Right ventricle myocardium superior (tissue), 1 donor: ENCODE data around the gene FLT3LG. TPM values are rescaled to one million over a fixed set of nuclear protein-coding genes. Genes with fewer than 3 reads are reported as not detected.
"Not testable (repeated sequence)": the region's sequence is repeated elsewhere in the genome, so short reads cannot be mapped to it uniquely, and the experiment has no call there.

Source experiments
- ATAC-seq: fragments of 200-7000 bp; cut with Tn5 transposase; one replicate; pipeline ENCODE4 v1.9.1; 2020; ENCODE audit warnings: mild to moderate bottlenecking; ENCODE audit not compliant: poor library complexity
- DNase-seq: peaks from one replicate; pipeline ENCODE4 v3.0.0-alpha.2; 2020
- intact Hi-C: fragments of 100-400 bp; cut with DNase I; formaldehyde crosslinking; loops from one replicate; pipeline ENCODE4 v1.11.2; 2022
- total RNA-seq: library from RNA; stranded (reverse); fragmentation: NEBNext Ultra II Directional; extraction: Animal tissue kit (Norgen Biotek cat#: 25700); gene quantifications from one replicate; pipeline ENCODE4 v1.2.1, GENCODE V29; 2021
- donor health status: DM: no; HTN: yes; CAD: no; lungs with severe emphysema.

The FLT3LG gene
- total RNA-seq, 1 donor from 2014 or later, result 3.6 TPM

- intact Hi-C loops, result no loop called here
These were observed 20.2 kb upstream of the FLT3LG start for GRCh38 chr19:49453757-49454240.

DNA sequence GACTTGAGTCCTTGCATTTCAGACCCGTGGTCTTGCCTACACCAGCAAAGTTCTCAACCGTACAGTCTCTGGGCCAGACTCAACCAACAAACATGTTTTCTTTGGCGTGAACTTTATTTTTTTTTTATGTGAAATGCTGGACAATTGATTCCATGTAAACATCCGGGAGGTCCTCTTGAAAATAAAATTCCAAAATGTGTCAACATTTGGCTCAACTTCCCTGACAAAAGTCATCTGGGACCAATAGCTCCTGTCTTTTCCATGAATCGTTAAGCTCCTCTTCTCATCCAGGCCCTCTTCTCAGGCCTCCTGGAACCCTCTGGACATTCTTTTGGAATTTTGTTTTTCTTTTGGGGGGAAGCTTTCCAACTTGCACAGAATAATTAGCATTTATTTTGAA lies 18.2 kb upstream of the FLT3LG start:
- DNase-seq (no peak), ATAC-seq (no peak)
- intact Hi-C loops, result no loop called here

More at GRCh38 chr19:49453757-49454240, 20.2 kb upstream of the FLT3LG start:
- ATAC-seq (no peak), DNase-seq (no peak)

DNA sequence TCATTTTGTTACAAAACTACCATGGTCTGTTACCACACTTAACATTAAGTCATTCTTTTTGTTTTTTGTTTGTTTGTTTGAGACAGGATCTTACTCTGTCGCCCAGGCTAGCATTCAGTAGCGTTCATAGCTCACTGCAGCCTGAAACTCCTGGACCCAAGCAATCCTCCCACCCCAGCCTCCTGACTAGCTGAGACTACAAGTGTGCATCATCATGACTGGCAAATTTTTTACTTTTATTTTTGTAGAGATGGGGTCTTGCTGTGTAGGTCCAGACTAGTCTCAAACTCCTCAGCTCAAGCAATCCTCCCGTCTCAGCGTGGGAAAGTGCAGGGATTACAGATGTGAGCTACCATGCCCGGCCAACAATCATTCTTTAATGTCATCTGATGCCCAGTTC lies 17.7 kb upstream of the FLT3LG start:
- intact Hi-C loops, result no loop called here
- no peak for DNase-seq
- no peak for ATAC-seq

GRCh38 chr19:49458567-49458903 lies 15.5 kb upstream of the FLT3LG start:
- DNase-seq (no peak), ATAC-seq (no peak)
- intact Hi-C loops, result no loop called here

- intact Hi-C loops, result no loop called here
- ATAC-seq, result no peak
- DNase-seq, result no peak
These were observed 14.6 kb upstream of the FLT3LG start for GRCh38 chr19:49459388-49459787.

DNA sequence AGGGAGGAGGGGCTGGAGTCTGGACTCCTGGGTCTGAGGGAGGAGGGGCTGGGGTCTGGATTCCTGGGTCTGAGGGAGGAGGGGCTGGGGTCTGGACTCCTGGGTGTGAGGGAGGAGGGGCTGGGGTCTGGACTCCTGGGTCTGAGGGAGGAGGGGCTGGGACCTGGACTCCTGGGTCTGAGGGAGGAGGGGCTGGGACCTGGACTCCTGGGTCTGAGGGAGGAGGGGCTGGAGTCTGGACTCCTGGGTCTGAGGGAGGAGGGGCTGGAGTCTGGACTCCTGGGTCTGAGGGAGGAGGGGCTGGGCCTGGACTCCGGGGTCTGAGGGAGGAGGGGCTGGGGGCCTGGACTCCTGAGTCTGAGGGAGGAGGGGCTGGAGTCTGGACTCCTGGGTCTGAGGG lies 12.9 kb upstream of the FLT3LG start:
- ATAC-seq, DNase-seq, intact Hi-C loops: not testable (repeated sequence)

- DNase-seq (no peak), ATAC-seq (no peak)
- intact Hi-C loops, result no loop called here
These were observed 12.4 kb upstream of the FLT3LG start for GRCh38 chr19:49461656-49462055.

- ATAC-seq, result no peak
- intact Hi-C loops, result no loop called here
- DNase-seq, result no peak
These were observed 11.5 kb upstream of the FLT3LG start for GRCh38 chr19:49462492-49462891.

DNA sequence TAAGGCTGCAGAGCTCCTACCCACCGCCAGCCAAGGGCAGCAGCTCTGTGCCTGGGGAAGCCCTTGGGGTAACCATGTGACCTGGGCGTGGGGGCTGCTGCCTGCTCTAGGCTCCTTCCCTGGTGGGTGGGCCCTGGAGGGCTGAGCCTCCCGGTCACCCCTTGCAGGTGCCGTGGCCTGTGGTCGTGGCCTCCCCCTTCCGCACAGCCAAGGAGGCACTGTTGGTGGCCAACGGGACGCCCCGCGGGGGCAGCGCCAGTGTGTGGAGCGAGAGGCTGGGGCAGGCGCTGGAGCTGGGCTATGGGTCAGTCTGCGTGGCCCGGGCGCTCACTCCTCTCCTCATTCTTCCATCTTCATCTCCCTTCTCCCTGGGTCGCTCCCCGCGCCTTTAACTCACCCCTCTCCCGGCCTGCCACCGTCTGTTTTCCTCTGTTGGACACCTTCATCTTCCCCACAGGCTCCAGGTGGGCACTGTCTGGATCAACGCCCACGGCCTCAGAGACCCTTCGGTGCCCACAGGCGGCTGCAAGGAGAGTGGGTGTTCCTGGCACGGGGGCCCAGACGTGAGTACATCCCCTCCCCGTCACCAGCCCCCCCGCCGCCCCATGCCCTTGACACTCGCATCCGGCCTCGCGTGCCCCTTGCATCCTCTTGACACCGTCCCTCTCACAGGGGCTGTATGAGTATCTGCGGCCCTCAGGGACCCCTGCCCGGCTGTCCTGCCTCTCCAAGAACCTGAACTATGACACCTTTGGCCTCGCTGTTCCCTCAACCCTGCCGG lies 9.9 kb upstream of the FLT3LG start:
- ATAC-seq, result no peak
- DNase-seq, result no peak
- intact Hi-C loops, result no loop called here

DNA sequence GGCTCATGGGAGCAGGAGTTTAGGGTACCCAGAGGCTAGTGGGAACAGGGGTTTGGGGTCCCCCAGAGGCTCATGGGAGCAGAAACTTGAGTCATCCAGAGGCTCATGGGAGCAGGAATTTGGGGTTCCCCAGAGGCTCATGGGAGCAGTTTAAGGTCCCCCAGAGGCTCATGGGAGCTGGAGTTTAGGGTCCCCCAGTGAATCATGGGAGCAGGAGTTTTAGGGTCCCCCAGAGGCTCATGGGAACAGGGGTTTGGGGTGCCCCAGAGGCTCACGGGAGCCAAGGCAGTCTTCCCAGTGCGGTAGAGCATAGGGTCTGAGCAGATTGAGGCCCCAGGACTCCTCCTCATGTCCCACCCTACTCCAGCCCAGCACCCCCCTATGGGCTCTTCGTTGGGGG lies 8.6 kb upstream of the FLT3LG start:
- intact Hi-C loops, result no loop called here

DNA sequence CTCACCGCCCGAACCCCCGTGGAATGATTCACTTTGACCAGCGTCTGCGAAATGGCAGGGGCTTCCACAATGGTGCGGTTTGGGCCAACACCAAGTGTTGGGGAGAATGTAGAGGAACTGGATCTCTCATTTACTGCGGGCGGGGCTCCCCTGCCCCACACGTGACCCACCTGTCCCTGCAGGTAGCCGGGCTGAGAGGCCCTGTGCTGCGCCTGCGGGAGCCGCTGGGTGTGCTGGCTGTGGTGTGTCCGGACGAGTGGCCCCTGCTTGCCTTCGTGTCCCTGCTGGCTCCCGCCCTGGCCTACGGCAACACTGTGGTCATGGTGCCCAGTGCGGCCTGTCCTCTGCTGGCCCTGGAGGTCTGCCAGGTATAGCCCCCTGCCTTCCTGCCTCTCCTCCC lies 5.8 kb upstream of the FLT3LG start:
- DNase-seq (no peak), ATAC-seq (no peak)
- intact Hi-C loops, result no loop called here

More for the DNA sequence above, 8.6 kb upstream of the FLT3LG start:
- no peak for DNase-seq
- ATAC-seq, result no peak

DNA sequence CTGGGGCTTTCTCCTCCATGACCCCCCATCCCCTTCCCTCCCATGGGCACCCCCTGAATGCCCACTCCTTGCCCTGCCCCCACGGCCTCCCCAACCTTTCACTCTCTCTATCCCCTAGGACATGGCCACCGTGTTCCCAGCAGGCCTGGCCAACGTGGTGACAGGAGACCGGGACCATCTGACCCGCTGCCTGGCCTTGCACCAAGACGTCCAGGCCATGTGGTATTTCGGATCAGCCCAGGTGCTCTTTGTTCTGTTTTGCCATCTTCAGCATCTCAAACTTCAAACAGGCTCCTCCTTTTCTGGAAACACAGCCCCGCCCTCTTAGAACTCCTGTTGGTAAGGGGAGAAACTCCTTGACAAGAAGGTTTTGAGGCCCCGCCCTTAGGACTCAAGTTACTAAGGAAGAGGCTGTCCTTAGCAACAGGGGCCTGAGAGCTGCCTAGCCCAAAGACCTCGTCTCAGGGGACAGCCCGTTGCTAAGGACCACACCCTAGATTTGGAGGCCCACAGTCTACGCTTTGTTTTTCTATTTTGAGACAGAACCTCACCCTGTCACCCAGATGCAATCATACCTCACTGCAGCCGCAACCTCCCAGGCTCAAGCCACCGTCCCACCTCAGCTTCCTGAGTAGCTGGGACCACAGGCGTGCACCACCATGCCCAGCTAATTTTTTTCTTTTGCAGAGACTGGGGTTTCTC lies 5.1 kb upstream of the FLT3LG start:
- ATAC-seq (peak; percentile 81), DNase-seq (peak; percentile 87)
- intact Hi-C loops, result no loop called here

DNA sequence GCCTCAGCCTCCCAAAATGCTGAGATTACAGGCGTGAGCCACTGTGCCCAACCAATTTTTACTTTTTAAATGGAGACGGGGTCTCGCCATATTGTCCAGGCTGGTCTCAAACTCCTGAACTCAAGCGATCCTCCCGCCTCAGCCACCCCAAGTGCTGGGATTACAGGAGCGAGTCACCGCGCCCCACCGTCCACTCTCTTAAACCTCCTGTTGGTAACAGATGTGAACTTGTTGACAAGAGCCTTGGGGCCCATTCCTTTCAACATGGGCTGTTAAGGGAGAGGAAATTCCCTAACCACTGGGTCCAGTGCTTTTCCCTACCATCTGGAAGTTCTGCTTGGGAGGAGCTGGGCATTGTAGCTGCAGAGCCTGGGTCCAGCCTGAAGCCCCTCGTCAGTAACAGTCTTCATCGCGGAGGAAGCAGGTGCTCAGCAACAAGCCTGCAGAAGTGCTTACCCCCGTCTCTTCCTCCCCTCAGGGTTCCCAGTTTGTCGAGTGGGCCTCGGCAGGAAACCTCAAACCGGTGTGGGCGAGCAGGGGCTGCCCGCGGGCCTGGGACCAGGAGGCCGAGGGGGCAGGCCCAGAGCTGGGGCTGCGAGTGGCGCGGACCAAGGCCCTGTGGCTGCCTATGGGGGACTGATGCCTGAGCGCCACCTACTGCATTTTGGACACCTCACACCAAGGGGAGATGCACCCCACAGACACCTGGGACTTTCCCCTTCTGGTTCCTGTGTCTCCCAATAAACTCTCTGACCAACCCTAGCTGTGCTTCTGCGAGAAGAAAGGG lies 4.0 kb upstream of the FLT3LG start:
- intact Hi-C loops, result no loop called here
- DNase-seq, result no peak
- ATAC-seq, result no peak

- DNase-seq (no peak), ATAC-seq (no peak)
- intact Hi-C loops, result no loop called here
These were observed 3.4 kb upstream of the FLT3LG start for GRCh38 chr19:49470615-49470978.

DNA sequence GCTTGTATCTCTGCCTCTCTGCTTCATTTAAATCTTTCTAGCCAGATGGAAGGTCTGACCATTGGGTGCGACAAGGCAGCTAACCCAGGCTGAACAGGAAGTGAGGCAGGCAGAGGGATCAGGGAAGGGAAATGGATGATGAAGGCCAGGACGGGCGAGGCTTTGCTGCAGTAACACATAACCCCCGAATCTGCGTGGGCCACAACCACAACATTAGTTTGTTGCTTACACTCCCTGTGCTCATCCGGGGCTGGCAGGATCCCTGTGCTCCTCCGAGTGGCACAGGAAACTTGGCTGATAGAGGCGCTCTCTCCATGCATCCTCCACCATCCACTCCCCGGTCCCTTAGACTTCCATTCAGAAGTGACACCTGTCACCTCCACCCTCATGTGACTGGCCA lies 1.1 kb upstream of the FLT3LG start:
- ATAC-seq (no peak), DNase-seq (no peak)
- intact Hi-C loops, result no loop called here

- not testable (repeated sequence) for DNase-seq
These were observed 531 bp upstream of the FLT3LG start for GRCh38 chr19:49473501-49473867.

GRCh38 chr19:49474542-49474924 lies 518 bp downstream of the FLT3LG start:
- no peak for ATAC-seq
- intact Hi-C loops, result no loop called here

More at GRCh38 chr19:49473501-49473867, 531 bp upstream of the FLT3LG start:
- intact Hi-C loops, ATAC-seq: not testable (repeated sequence)

GRCh38 chr19:49475191-49475917 lies 1.3 kb downstream of the FLT3LG start:
- ATAC-seq (no peak), DNase-seq (no peak)
- intact Hi-C loops, result no loop called here

More at GRCh38 chr19:49474542-49474924, 518 bp downstream of the FLT3LG start:
- no peak for DNase-seq
